Measurements from ENCODE around the gene NFASC.

DNA sequence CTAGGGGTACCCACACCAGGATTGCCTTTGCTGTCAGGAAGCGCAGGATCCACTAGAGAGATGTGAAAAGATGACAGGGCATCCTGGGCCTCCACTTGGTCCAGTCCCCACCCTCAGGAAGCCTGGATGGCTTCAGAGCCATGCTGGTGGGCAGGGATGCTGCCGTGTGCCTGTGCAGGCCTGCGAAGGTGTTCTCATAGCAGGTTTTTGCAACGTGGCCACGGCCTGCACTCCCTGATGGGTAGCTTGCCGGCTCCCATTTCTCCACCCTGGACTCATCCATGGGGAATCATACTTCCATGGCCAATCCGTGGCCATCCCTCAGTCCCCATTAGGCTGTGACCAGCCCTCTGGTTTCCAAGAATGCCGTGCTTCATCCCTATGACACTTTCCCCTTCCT is 138.2 kb downstream of the NFASC start:
- TF ChIP-seq, protein P1, sequence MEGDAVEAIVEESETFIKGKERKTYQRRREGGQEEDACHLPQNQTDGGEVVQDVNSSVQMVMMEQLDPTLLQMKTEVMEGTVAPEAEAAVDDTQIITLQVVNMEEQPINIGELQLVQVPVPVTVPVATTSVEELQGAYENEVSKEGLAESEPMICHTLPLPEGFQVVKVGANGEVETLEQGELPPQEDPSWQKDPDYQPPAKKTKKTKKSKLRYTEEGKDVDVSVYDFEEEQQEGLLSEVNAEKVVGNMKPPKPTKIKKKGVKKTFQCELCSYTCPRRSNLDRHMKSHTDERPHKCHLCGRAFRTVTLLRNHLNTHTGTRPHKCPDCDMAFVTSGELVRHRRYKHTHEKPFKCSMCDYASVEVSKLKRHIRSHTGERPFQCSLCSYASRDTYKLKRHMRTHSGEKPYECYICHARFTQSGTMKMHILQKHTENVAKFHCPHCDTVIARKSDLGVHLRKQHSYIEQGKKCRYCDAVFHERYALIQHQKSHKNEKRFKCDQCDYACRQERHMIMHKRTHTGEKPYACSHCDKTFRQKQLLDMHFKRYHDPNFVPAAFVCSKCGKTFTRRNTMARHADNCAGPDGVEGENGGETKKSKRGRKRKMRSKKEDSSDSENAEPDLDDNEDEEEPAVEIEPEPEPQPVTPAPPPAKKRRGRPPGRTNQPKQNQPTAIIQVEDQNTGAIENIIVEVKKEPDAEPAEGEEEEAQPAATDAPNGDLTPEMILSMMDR (IDR thresholded peaks at IDR 0.05; ENCODE audit: low read depth, low read length, missing input control), result no peak
- TF ChIP-seq RXRA (IDR thresholded peaks at IDR 0.05) (no peak), GABPA (IDR thresholded peaks at IDR 0.05 in 1 of 2, conservative IDR thresholded peaks at IDR 0.05 in 1 of 2) (no peak), YY1 (IDR thresholded peaks at IDR 0.05) (no peak), RAD21 (IDR thresholded peaks at IDR 0.05) (no peak)
- TF ChIP-seq, protein P2, sequence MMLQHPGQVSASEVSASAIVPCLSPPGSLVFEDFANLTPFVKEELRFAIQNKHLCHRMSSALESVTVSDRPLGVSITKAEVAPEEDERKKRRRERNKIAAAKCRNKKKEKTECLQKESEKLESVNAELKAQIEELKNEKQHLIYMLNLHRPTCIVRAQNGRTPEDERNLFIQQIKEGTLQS (IDR thresholded peaks at IDR 0.05), result no peak
- TF ChIP-seq, protein P3, sequence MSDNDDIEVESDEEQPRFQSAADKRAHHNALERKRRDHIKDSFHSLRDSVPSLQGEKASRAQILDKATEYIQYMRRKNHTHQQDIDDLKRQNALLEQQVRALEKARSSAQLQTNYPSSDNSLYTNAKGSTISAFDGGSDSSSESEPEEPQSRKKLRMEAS (IDR thresholded peaks at IDR 0.05), result no peak
